Neuronal stem cell (in vitro differentiated cells): ENCODE measurements around the gene SLC25A41.

Source experiments
- DNase-seq: peaks from one replicate; pipeline ENCODE4 v3.0.0-alpha.2; 2013; ENCODE audit warnings: low spot score
- H2AFZ ChIP-seq: one replicate; pipeline ENCODE4 v1.6.1; 2013; ENCODE audit warnings: mild to moderate bottlenecking, low read length, inconsistent platforms
- H2AK5ac ChIP-seq: 2 replicates; pipeline ENCODE4 v1.6.1; 2013; ENCODE audit warnings: low read depth, mild to moderate bottlenecking, inconsistent platforms, low read length, moderate library complexity, mixed read lengths
- H2BK120ac ChIP-seq: 2 replicates; pipeline ENCODE4 v1.6.1; 2013; ENCODE audit warnings: low read depth, mild to moderate bottlenecking, inconsistent platforms, low read length, moderate library complexity, mixed read lengths
- H2BK12ac ChIP-seq: one replicate; pipeline ENCODE4 v1.6.1; 2013; ENCODE audit warnings: low read length, inconsistent platforms
- H2BK15ac ChIP-seq: 2 replicates; pipeline ENCODE4 v1.6.1; 2013; ENCODE audit warnings: mild to moderate bottlenecking, low read length, inconsistent platforms, mixed read lengths
- H2BK5ac ChIP-seq: one replicate; pipeline ENCODE4 v1.6.1; 2013; ENCODE audit warnings: inconsistent platforms, mild to moderate bottlenecking, low read length, moderate library complexity
- H3K14ac ChIP-seq: one replicate; pipeline ENCODE4 v1.6.1; 2013; ENCODE audit warnings: low read length, inconsistent platforms
- H3K18ac ChIP-seq: 2 replicates; pipeline ENCODE4 v1.6.1; 2013; ENCODE audit warnings: low read length, inconsistent platforms
- H3K23ac ChIP-seq: 2 replicates; pipeline ENCODE4 v1.6.1; 2013; ENCODE audit warnings: low read depth, mild to moderate bottlenecking, mixed read lengths, low read length, inconsistent platforms; ENCODE audit not compliant: poor library complexity
- H3K27ac ChIP-seq: replicated peaks from 3 replicates; pipeline ENCODE4 v1.5.1; 2013; ENCODE audit warnings: low read length, inconsistent platforms
- H3K27me3 ChIP-seq, 3 experiments: 2 replicates each; pipeline ENCODE4 v1.6.1; 2013; ENCODE audit warnings: low read length in 3 of 3, mild to moderate bottlenecking in 2 of 3, inconsistent platforms in 1 of 3, low read depth in 1 of 3, mixed read lengths in 1 of 3, moderate library complexity in 1 of 3; ENCODE audit not compliant: control insufficient read depth in 3 of 3, insufficient read depth in 3 of 3
- H3K36me3 ChIP-seq, 2 donors: replicated peaks in 1 of 2; 2 replicates each; pipeline ENCODE4 v1.6.1; 2013; ENCODE audit warnings: low read length in 2 of 2; ENCODE audit not compliant: control insufficient read depth in 2 of 2, insufficient read depth in 2 of 2
- H3K4ac ChIP-seq: 2 replicates; pipeline ENCODE4 v1.6.1; 2013; ENCODE audit warnings: inconsistent platforms, mild to moderate bottlenecking, low read length, moderate library complexity
- H3K4me1 ChIP-seq, 2 donors: 1 replicate in 1 of 2; 2 replicates in 1 of 2; pipeline ENCODE4 v1.6.1; 2013; ENCODE audit warnings: low read length in 2 of 2, low read depth in 1 of 2; ENCODE audit not compliant: control insufficient read depth in 2 of 2, insufficient read depth in 1 of 2
- H3K4me2 ChIP-seq: one replicate; pipeline ENCODE4 v1.6.1; 2013; ENCODE audit warnings: mild to moderate bottlenecking, low read length, inconsistent platforms; ENCODE audit not compliant: insufficient read depth, poor library complexity, severe bottlenecking
- H3K4me3 ChIP-seq, 2 donors: 2 replicates each; pipeline ENCODE4 v1.5.1; 2013; ENCODE audit warnings: low read length in 2 of 2, mild to moderate bottlenecking in 2 of 2, inconsistent platforms in 1 of 2, moderate library complexity in 1 of 2
- H3K79me1 ChIP-seq: one replicate; pipeline ENCODE4 v1.6.1; 2013; ENCODE audit warnings: low read depth, mild to moderate bottlenecking, inconsistent platforms, low read length, moderate library complexity
- H3K9ac ChIP-seq: one replicate; pipeline ENCODE4 v1.6.1; 2013; ENCODE audit warnings: mild to moderate bottlenecking, low read depth, low read length, inconsistent platforms; ENCODE audit not compliant: poor library complexity
- H3K9me3 ChIP-seq, 2 donors: replicated peaks in 1 of 2; 2 replicates each; pipeline versions ENCODE3 to v1.6.1; 2013; ENCODE audit warnings: low read length in 2 of 2, mild to moderate bottlenecking in 2 of 2, inconsistent platforms in 1 of 2, low read depth in 1 of 2, mixed read lengths in 1 of 2, moderate library complexity in 1 of 2; ENCODE audit not compliant: control insufficient read depth in 2 of 2, insufficient read depth in 1 of 2
- H4K8ac ChIP-seq: one replicate; pipeline ENCODE4 v1.6.1; 2013; ENCODE audit warnings: low read depth, mild to moderate bottlenecking, inconsistent platforms, low read length, moderate library complexity
- H4K91ac ChIP-seq: one replicate; pipeline ENCODE4 v1.6.1; 2013; ENCODE audit warnings: low read length, low read depth, mild to moderate bottlenecking, inconsistent platforms; ENCODE audit not compliant: poor library complexity
- WGBS, 2 donors: extraction: QIAGEN DNeasy Blood & Tissue Kit; methylation state at CpG; one replicate each; pipeline ENCODE4 v1.1.7; 2013; ENCODE audit warnings: missing lambda C conversion rate in 2 of 2, mixed read lengths in 1 of 2; ENCODE audit not compliant: insufficient read length in 2 of 2, insufficient replicate concordance in 1 of 2; ENCODE audit errors: extremely low coverage in 2 of 2; 5-methylcytosine and 5-hydroxymethylcytosine counted together

Gene SLC25A41

DNA sequence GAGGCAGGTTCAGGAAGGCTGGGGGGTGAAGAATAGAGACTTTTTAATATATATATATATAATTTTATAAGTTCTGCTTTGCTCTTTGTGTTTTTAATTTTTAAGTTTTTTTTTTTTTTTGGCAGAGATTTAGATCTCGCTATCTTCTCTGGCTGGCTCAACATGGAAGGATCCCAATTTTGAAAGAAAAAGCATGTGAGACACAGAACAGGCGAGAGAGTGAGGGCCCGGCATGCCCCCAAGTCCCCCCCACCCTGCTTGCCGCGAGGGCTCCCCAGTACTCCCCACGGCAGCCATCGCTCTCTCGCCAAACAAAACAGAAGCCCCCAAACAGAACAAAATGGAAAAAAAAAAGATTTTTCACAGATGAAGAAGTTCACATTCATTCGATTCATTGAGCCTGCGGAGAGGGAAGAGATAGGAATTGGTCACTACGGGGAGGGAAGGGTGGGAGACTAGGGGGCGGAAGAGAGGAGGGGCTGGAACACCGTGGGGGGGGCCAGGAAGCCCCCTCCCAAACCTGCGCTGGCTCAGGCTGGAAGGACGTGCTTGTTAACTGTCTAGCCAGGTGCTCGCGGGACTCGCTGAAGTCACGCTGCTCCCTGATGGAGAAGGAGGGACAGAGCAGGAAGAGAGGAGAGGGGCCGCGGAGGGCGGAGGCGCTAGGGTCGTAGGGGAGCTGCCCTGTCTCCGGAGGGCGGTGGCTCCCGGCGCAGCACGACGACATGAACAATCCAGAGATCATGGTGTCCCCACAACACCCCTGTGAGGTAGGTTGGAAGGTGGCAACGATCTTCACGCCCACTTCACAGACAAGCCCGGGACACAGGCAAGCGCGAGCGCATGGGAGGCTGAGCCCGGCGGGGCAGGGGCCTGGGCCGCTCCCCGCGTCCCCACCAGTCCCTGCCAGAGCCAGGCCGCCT, 19.6 kb downstream of the SLC25A41 start:
- Histone ChIP-seq H3K9ac (no peak overlapping the region), H2BK120ac (no peak overlapping the region), H2AFZ (no peak overlapping the region), H3K23ac (peak overlapping the region; percentile 87), H3K4me3 (no peak overlapping the region), H3K18ac (no peak overlapping the region), H2BK15ac (no peak overlapping the region), H3K4ac (no peak overlapping the region), H2AK5ac (no peak overlapping the region), H3K27me3 (no peaks in the 10 kb centered on the region), H3K79me1 (peaks cover 33% of the 10 kb centered on the region), H3K4me1 (no peaks in the 10 kb centered on the region), H3K9me3 (no peaks in the 10 kb centered on the region), H3K27ac (no peak overlapping the region), H3K4me2 (no peak overlapping the region), H3K14ac (no peak overlapping the region), H2BK5ac (no peak overlapping the region), H4K91ac (no peak overlapping the region), H4K8ac (no peak overlapping the region), H2BK12ac (no peak overlapping the region), H3K36me3 (peaks cover 44 to 65% of the 10 kb centered on the region in 2 donors)
- no CpG with 5 or more reads among the region's 42 CpGs for WGBS, 2 donors
- no peak for DNase-seq

DNA sequence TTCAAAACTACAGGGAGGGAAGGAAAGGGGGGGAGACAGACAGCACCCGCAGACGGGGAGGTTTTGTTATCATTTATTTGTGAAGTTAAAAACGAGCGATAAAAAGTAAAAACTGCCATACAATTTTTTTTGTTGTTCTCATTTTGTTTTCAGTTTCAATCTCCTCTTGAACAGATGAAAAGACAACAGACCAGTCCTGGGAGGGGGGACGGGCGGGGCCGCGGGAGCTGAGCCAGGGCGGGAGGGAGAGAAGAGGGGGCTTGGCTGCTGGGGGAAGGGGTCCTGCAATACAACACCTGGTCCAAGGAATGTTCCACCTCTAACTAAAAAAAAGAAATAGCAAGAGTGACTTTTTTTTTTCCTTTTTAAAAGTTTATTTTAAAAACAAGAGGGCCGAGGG, 20.3 kb downstream of the SLC25A41 start:
- WGBS, 2 donors = no CpG with 5 or more reads among the region's 10 CpGs
- no peak overlapping the region for H2BK12ac ChIP-seq

DNA sequence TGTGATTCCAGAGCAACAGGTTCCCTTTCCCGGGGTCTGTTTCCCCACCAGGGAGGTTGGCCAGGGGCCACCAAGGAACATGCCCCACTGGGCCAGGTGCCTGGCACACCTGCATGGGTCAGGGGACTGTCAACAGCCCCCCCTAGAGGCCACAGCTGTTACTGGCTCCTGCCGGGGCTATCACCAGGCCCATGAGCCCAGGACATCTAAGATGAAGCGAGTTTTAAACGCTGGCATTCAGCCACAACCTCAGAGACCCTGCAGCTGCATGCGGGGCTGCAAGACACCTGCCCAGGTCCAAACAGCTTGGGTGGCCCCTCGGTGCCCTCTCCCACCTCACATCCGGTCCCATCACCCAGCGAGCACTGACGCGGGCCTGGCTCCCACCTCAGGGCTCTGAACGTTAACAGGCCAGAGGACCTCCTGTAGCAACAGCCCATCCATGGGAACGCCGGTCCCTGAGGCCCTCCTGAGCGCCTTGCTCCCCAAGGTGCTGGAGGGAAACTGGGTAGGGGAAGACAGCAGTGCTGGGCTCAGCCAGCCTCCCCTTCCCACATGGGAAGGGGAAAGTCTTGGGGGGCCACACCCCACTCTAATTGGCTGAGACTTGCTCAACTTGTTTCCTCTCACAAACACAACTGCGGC, 21.0 kb downstream of the SLC25A41 start:
- Histone ChIP-seq H3K27ac (peak overlapping the region; percentile 5), H3K23ac (peak overlapping the region; percentile 4), H3K4me2 (no peak overlapping the region), H2BK120ac (no peak overlapping the region), H4K8ac (no peak overlapping the region), H3K4ac (no peak overlapping the region), H3K27me3 (no peaks in the 10 kb centered on the region), H3K36me3 (peaks cover 30 to 51% of the 10 kb centered on the region in 2 donors), H4K91ac (no peak overlapping the region), H2BK5ac (no peak overlapping the region), H2AK5ac (no peak overlapping the region), H3K14ac (no peak overlapping the region), H2BK15ac (no peak overlapping the region), H3K18ac (peak overlapping the region; percentile 72), H2AFZ (no peak overlapping the region), H2BK12ac (no peak overlapping the region), H3K4me1 (no peaks in the 10 kb centered on the region), H3K9ac (peak overlapping the region; percentile 25), H3K79me1 (peaks cover 21% of the 10 kb centered on the region), H3K4me3 (no peak overlapping the region), H3K9me3 (no peaks in the 10 kb centered on the region)
- DNase-seq = no peak
- WGBS, 2 donors = no CpG with 5 or more reads among the region's 15 CpGs

More for the DNA sequence above, 20.3 kb downstream of the SLC25A41 start:
- Histone ChIP-seq H3K79me1 (peaks cover 26% of the 10 kb centered on the region), H2AFZ (no peak overlapping the region), H3K18ac (no peak overlapping the region), H2AK5ac (no peak overlapping the region), H3K4me1 (no peaks in the 10 kb centered on the region), H3K4me3 (no peak overlapping the region), H2BK15ac (no peak overlapping the region), H3K27ac (no peak overlapping the region), H3K14ac (no peak overlapping the region), H3K4ac (no peak overlapping the region), H4K91ac (no peak overlapping the region), H3K36me3 (peaks cover 37 to 58% of the 10 kb centered on the region in 2 donors), H3K9ac (no peak overlapping the region), H3K9me3 (no peaks in the 10 kb centered on the region), H3K27me3 (no peaks in the 10 kb centered on the region), H2BK120ac (no peak overlapping the region), H2BK5ac (no peak overlapping the region), H3K4me2 (no peak overlapping the region), H4K8ac (no peak overlapping the region), H3K23ac (no peak overlapping the region)
- DNase-seq = no peak

DNA sequence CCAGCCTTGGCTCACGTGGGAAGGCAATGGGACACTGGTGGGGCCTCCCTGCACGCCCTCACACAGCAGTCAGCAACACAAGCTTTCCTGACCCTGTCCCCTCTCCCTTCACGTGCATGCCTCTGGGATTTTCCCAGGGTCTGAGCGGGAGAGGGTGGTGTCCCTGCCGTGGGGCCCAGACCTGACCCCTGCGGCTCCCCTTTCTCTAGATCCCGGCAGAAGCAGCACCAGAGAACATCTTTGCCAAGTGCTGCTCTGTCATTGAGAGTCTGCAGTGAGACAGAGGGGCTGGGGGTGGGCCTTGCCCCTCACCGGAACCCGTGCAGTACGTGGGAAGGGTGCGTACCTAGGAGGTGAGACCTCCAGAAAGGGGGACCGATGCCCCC, 21.5 kb downstream of the SLC25A41 start:
- no peak overlapping the region for H2BK15ac ChIP-seq
- no peaks in the 10 kb centered on the region for H3K4me1 ChIP-seq
- no peak overlapping the region for H2AFZ ChIP-seq
- H3K27ac ChIP-seq = no peak overlapping the region
- no peak overlapping the region for H4K8ac ChIP-seq
- H3K36me3 ChIP-seq = peaks cover 25 to 46% of the 10 kb centered on the region in 2 donors
- no CpG with 5 or more reads among the region's 12 CpGs for WGBS, 2 donors
- no peak overlapping the region for H2BK5ac ChIP-seq
- H3K9me3 ChIP-seq = no peaks in the 10 kb centered on the region
- peak overlapping the region; percentile 53 for H3K23ac ChIP-seq
- H3K79me1 ChIP-seq = peaks cover 18% of the 10 kb centered on the region
- peak overlapping the region; percentile 72 for H3K18ac ChIP-seq
- H3K4me3 ChIP-seq = no peak overlapping the region
- no peak overlapping the region for H3K9ac ChIP-seq
- H3K27me3 ChIP-seq = no peaks in the 10 kb centered on the region
- no peak overlapping the region for H3K4me2 ChIP-seq
- DNase-seq = no peak
- no peak overlapping the region for H3K14ac ChIP-seq
- H2AK5ac ChIP-seq = peak overlapping the region; percentile 13
- H2BK12ac ChIP-seq = no peak overlapping the region
- no peak overlapping the region for H3K4ac ChIP-seq
- H4K91ac ChIP-seq = no peak overlapping the region
- H2BK120ac ChIP-seq = no peak overlapping the region
